HG02943 (cell line): ENCODE data around the gene FAM163B.

Experiments used
- ATAC-seq: cut with Tn5 transposase; IDR thresholded peaks from one replicate; pipeline ENCODE4 v1.9.1; 2021; ENCODE audit warnings: mild to moderate bottlenecking, low read depth, moderate library complexity; ENCODE audit not compliant: unreplicated experiment

Gene FAM163B

DNA sequence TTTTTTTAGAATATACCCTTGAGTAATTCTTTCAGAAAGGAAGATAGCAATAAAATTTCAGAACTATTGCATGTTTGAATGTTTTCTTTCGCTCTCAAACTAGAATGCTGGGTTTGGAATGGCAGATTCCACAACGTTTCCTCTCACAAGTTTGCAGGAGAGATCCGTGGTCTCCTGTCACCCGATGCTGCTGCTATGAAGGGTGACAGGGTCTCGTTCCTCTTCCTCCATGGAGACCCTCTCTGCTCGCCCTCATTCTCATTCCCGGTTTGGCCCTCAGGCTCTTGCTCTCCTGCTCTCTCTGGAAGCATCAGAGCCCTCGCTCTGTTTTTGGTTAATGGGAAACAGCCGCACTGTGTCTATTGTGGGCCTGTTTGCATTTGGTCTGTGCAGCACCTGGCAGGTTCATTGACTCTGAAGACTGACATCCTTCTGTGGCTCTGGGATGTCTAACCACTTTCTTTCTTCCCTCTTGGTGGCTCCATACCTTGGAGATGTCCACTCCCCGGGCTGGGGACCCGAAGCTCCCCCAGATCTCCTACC is 12.6 kb upstream of the FAM163B start:
- ATAC-seq, result no peak

DNA sequence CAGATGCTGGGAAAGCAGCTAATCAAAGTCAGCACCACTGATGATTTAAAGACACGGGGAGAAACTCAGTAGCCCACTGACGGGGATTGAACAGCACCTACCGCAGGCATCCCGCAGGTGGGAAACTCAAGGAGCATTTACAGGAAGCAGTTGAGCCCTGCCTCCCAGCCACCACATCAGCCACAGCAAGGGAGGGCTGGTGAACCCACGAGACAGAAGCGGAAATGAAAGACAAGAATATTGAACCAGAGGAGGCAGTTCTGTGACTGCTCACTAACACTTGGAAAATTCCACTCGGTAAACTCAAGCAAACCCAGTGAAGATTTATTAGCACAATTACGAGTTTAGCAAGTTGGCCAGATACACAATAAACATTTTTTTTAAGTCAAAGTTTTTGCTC is 10.6 kb upstream of the FAM163B start:
- ATAC-seq, result no peak

DNA sequence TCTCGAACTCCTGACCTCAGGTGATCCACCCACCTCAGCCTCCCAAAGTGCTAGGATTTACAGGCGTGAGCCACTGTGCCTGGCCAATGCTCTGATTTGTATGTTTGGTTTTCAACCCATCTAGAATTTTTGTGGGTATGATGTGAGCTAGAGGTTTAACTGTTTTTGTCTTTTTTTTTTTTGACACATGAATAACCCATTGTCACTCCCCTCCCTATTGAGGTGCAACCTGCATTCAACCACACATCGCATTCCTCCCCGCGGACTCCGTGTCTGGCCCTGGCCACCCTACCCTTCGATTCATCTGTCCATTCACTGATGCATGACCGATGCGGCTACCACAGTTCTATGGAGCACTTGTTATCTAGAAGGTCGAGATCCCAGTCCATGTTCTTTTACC is 9.5 kb upstream of the FAM163B start:
- no peak for ATAC-seq

DNA sequence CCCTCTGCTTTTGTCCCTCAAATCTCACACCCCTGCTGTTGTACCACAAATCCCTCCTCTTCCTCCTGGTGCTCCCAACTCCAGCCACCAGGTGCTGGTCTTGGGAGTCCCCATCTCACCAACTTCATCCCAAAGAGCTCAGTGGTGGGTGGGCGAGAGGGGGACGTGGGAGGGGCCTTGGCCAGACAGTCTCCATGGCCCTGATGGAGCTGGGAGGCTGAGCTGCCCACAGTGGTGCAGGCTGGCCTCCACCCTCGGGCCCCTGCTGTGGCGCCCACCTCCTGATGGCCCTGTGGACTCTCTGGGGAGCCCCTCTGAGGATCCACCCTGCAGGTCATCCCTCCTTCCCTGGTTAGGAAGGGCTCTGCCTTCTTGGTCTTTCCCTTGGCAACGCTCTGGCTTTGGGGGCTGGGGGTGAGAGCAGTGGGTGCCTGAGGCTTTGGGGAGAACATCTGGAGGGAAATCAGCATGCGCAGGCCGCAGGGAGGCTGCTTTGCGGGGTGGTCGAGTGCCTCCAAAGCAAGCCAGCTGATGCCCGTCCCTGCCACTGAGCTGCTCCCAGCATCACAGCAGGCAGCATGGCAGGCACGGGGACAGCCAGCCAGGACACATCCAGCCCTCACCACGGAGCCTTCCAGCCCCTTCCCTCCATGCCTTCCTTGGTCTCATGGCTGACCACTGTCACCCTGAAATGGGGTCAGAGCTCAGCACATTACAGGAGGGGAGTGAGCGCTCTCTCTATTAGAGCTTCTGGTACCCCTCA is 7.6 kb upstream of the FAM163B start:
- ATAC-seq, result no peak

DNA sequence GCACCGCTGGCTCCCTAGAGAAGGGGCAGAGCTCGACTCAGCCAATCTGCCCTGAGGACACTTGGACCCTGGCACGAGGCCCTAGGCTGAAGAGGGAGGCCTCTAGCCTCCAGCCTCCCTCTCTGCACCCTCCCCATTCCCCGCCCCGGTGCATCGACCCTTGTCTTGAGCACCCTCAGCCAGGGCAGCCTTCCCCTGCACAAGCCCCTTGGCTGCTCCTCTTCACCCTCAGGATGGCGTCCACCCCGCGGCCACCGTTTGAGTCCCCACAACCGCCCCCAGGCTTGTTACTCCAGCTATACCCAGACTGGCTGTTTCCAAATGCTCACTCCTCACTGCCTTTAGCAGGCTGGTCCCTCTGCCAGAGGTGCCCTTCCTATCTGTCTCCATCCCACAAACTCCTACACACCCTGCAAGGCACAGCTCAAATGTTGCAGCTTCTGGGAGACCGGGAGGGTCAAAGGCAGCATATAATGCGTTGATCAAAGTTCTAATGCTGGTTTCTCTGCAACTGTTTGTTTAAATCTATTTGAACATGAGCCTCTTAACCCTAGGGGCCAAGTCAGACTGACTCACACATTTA is 6.5 kb upstream of the FAM163B start:
- no peak for ATAC-seq

DNA sequence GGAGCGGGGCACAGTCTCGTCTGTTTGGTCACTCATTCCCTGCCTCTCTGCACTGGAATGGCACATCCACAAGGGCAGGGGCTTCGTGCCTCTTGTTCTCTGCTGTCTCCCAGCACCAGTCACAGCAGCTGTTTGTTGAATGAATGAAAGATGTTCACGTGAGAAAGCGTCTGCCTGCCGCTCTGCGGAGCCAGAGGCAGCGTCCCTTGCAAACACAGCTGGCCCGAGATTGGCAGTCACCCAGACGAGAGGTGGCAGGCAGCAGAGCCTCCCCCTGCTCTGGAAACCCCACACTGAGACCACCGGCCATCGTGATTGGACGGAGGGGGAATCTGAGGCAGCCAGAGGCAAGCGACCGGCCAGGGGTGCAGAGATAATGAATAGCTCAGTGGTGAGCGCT is 6.0 kb upstream of the FAM163B start:
- ATAC-seq, result no peak

DNA sequence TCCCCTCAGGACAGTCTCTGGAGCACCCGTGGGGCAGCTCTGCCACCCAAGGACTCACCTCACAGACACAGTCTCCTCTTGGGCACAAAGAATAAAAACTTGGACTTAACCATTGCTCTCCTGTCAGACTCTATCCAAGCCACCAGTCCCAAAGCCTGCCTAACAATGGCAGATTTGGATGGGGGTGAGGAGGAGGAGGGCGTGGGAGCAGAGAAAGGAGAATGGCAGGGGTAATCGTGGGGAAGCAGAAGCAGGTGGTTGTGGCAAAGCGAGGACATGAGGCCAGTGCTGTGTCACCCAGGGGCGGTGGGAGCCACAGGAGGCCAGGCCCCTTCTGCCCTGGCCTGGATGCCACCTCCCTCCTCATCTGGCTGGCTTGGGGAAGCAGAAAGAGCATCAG is 5.5 kb upstream of the FAM163B start:
- ATAC-seq, result no peak

DNA sequence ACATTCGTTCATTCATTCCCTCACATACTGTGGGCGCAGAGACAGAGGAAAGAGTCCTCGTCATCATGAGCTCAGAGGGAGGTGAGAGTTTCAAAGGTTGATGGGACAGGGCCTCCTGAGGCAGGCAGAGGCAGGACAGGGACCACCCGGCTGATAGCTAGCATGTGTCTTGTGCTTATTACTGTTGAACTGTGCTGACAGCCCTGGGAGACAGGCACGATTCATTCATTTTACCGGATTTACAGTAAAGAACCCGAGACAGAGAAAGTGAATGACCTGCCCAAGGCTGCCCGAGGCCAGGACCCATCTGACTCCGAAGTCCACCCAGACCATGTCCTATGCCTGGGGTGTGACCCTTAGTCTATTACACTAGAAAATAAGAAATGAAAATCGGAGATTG is 4.9 kb upstream of the FAM163B start:
- no peak for ATAC-seq

DNA sequence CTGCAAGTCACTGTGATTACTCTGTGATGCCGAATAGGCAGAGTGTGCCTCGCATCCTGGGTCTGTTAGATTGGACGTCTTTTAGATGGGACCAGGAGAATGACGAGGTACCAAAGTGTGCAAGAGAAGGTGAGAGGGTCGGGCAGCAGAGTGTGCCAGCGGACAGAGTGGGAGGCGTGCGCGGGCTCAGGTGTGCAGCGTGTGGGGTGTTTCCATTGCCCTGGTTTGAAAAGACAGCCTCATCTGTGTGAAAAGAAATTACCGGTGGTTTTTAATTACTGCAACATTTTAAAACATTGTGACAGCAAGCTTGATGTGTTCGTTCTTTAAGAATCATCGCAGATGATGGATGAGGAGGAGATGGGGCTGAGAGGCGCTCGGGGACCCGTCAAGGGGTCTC is 4.2 kb upstream of the FAM163B start:
- ATAC-seq, result no peak

DNA sequence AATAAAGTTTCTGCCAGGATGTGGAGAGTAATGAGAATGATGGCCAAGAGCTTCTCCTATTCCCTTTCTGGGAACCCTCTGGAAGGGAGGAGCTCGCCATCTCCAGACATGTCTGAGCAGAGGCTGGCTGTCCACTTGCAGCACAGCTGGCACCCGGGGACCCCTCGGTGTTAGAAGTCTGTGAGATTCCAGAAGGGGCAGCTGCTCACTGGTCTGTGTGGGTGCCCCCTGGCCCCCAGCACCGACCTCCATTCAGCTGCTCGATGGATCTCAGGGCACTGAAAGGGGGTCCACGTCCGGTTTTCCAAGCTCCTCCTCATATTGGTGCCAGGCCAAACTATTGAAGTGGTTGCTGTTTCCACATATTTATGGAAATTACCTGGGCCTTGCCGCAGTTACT is 3.6 kb upstream of the FAM163B start:
- ATAC-seq, result no peak

DNA sequence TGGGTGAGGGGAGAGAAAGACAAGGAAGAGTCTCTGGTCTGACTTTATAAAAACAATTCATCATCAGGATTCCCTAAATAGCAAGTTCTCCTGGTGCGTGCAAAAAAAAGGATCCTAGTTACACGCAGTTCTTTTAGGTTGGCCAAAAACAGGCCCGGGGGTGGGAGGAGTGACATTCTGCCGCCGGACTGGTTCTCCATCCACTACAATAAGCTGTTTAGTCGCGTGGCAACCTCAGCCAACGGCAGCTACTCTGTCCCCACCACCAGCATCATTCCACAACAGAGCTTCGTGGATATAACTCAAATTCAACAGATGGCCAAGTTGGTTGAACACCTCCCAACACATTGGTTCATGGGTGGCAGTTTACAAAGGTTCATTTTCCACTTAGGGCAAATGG is 2.9 kb upstream of the FAM163B start:
- no peak for ATAC-seq

DNA sequence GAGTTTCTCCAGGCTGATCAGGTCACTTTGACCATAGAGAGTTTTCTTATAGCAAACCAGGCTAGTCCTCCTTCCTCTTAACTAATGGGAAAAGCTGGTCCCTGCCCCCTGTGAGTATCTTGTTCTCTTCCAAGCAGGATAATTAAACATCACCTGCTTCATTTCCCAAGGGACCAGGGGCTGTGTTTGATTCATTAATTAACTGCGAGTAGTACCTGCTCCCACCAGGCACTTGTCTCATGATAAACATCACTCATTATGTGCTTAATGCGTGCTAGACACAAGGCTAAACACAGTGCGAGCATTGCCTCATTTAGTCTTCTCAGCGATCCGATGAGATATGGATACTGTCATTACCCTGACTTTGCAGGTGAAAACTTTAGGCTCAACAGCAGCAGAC is 1.7 kb upstream of the FAM163B start:
- no peak for ATAC-seq

DNA sequence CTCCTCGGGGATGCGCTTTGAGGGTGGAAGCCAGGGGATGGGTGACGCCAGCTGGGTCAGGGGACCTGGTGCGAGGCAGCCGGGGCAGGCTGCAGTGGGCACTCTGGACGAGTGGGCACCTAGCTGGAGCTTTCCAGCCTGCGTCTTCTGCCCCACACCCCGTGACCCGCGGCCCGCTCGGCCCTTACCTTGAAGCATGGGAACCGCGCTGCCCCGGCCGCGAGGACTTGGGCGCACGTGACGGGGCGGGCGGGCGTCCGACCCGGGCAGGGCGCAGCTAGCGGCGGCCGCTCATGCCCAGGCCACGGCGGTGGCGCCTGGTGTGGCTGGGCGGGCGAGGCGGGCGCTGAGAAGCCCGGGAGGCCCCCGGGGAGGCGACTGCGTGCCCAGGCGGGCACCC is 300 bp downstream of the FAM163B start:
- no peak for ATAC-seq

DNA sequence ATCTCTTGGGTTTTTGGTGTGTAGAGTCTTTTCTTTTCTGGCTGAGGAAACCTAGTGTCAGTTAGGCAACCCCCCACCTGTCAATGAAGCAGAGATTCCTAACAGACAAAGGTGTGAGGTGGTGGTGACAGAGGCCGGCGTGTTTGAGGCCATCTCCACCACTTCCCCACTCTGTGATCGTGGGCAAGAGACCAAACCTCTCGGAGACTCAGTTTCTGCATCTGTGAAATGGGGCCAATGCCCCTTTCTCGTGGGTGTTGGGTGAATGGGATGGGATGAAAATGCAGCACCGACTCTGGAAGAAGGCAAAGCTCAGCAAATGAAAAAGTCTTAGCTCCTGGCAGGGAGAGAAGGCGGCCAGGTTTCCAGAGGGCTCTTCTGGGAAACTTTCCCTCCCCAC is 807 bp downstream of the FAM163B start:
- no peak for ATAC-seq

DNA sequence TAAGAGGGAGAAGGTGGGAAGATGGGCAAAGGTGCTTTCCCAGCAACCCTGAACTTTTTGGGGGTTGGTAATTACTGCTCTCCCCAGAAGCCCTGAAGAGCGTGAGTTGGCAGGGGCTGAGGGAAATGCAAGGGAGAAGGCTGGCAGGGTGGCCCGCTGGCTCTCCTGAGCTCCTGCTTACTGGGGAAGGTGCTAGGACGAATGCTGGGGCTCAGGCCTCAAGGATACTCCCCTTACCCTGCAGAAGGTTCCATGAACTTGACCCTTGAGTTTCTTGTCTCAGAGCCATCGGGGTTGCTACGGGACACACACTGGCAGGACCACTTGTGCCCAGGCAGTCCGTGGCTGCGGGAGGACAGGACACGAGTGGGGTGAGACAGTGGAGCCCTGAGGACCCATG is 1.2 kb downstream of the FAM163B start:
- ATAC-seq, result no peak

DNA sequence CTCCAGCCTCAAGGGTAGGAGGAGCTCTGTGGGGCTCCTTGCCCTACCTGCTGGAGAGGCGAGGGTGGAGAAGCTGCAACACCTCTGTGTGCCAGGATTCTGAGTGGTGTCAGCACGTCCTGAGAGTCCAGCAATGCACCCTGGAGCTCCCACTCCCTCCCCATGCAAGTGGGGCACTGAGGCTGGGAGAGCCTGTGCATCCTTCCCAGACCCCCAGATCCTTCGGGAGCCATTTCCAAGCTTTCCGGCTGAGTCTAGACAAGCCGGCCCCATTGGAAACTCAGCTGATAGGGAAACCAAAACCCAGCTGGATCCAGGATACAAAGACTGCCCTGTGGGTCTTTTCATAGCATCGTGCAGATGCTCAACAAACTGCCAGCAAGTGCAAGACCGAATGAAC is 1.8 kb downstream of the FAM163B start:
- no peak for ATAC-seq

DNA sequence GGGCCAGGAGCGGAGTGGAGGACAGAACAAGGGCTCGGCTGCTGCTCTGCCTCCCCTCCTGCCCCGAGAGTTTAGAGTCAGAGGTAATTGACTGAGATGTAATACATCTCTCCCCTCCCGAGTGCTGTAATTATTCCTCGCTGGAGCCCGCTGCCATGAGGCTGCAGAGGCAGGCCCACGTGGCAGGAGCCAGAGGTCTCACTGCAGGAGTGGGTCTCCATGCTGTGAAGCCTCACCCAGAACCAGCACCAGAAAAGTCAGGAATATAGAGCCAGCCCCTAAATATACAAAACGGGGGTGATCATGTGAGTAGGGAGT is 2.5 kb downstream of the FAM163B start:
- no peak for ATAC-seq

DNA sequence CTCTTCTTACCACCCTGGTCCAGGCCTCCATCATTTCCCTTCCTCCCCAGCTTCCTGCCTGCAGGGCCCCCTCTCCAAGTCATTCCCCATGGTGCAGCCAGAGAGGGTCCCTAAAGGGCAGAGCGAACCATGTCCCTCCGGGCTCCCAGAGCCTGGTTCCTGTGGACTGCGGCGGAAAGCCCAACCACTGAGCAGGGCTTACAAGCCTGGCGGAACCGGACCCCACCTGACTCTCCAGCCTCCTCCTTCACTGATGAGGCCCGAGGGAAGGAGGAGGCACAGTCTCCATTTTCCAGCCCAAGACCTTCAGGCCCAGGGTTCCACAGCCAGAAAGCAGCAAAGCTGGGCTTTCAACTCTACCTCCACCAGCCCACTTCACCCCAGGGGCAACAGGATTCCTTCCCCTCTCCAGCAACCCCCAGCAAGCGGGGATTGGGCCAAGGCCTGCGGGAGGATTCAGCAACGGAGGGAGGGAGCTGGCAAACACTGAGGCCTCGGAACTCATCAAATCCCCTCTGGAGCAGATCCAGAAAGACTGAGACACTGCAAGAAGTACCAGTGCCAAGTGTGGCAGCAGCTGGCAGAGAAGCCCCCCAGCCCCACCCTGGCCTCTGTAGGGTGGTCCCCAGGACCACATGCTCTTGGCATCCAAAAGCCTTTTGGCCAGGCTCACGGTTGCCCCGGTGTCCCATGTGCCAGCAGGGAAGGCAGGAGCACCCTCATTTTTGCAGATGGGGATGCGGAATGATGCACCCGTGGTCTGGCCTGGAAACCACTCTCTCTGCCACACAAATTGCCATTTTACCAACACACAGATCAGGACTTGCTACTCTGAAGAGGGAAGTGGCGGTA is 3.1 kb downstream of the FAM163B start:
- ATAC-seq, result no peak

DNA sequence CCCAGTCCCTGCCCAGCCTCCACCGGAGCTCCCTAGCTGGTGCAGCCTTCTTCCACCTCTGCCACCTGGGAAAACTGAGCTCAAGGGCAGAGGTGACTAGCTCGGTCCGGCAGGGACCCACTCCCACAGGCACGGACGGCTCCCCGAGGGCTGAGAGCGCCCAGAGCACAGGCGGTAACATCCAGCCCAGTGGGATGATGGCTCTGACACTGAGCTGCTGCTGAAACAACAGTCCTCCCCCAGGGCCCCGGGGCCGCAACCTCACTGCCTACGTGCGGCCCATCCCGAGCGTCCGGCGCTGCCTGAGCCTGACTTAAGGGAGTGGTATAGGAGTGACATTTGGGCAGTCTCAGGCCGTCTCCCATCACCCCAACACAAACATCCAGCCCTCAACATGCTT is 3.7 kb downstream of the FAM163B start:
- no peak for ATAC-seq

DNA sequence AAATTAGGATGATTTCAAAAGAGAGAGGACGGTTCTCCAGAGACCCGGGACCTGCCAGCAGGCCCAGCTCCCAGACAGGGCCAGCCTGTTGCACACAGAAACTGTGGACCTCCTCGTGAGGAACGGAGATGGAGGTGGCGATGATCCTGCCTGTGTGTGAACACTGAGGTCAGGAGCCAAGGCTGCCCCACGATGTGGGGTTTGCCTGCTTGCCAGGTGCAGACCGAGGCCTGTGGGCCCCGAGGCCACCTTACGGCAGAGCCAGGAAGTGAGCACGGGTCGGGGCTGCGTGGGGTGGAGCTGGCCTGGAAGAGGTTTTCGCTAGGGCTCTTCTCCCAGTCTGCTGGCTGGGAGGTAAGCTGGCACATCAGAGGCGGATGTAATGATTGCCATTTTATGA is 4.3 kb downstream of the FAM163B start:
- ATAC-seq, result no peak

DNA sequence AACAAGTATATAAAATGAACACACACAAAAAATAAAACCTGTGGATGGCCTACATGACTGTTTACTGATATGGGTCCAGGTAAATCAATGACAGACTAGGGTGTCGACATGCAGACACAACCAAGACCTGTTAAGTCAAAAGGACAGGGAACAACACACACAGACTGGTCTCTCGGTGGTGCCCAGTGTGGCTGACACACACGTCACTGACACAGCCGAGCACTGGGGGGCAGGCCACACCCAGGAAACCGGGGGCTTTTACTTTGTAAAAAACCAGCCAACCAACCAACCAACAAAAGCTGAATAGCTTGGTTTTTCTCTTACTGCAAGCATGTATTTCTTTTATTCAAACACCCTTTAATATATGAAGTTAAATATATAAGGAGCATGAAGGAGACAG is 5.0 kb downstream of the FAM163B start:
- no peak for ATAC-seq
